Raji (cell line): ENCODE measurements around the gene OR9A2.

Experiments
- POLR2A ChIP-seq: IDR thresholded peaks from 2 replicates; pipeline ENCODE4 v1.6.1; 2011; ENCODE audit warnings: low read depth, low read length, control low read depth; ENCODE audit not compliant: insufficient read depth

The OR9A2 gene

DNA sequence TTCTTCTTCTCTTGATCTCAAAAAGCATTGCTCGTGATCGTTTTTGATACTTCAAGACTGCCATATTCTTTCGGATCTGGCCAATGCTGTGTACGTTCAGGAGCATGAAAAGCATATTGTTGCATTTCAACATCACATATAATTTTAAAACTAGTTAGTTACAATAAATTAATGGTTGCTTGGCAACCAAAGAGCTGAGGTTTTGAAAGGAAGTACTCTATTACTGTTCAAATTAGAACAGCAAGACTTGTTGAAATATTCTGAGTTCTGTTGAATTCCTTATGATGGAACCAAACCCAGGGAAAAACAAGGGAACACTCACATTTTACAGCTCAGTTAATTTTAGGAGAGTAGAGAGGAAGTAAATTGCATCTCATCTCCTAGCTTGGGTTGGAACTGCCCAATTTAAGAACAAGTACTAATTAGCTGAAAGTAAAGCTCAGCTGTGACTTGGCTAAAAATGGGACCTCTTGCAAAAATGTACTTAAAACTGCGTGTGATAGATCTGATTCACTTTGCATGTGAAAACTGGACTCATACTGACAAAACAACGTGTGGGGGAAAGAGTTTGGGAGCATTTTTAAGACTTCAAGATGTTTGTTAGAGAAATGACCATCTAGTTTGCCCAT, 21.2 kb downstream of the OR9A2 start:
- no peak for TF ChIP-seq POLR2A

DNA sequence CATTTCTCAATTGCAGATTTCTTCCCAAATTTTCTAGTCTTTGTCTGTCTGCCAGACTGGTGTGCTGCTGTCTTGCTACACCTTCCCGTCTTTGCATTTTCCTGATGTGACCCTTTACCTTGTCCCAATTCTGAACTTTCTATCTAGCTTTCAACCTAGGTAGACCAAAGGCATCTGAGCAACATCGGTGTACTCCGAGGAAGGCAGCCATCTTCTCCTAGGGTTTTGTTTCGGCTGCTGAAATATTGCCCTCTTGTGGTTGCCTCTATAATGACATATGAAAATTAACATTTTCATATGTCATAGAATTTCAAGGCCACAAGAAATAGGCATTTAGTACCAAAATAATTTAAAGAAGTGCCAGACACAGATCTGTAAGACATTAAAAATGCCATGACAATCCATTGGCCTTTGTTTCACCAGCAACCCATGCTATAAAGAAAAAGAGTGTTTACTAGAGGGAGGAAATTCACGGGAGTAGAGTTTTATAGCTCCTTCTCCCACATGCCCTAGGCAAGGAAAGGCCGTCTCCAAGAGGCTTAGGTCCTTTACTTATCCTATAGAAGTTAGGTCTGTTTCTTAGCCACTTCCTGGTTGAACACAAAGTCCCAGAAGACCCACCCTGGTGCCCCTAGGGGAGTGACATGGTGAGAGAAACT, 23.4 kb downstream of the OR9A2 start:
- no peak for TF ChIP-seq POLR2A

DNA sequence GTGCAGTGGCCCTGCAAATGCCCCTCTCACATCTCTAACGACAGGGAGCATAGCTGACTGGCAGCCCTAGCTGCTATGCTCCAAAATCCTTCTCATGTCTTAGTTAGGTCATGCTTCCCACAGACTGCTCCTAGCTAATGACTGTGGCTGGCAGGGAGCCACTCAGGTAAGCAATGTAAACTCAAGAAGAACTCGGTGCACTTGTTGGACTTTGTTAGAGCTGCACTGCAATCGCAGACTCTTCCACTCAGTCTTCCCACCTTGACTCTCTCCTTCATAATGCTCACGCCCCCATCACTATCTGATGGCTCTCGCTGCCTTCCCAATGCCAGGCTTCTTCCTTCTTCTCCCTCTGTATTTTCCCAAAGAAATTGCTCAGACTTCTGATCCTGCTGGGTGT, 24.0 kb downstream of the OR9A2 start:
- TF ChIP-seq POLR2A, result no peak

DNA sequence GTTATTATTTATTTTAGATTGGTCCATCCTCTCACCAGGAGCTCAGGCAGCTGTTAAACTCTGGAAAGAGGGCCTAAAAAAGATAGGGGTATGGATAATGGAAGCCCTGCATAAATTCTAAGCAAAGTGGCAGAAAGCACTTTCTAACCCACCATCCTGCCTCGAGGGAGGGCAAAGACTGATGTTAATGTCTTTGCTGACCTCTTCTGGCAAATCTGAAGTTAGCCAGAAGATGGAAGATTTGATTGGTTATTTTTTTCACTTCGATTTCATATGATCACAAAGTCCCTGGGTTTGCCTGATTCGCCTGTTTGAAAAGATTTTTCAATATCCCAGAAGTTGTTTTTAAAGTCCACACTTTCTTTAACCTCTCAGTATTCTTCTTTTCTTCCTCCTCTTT, 24.8 kb downstream of the OR9A2 start:
- no peak for TF ChIP-seq POLR2A

DNA sequence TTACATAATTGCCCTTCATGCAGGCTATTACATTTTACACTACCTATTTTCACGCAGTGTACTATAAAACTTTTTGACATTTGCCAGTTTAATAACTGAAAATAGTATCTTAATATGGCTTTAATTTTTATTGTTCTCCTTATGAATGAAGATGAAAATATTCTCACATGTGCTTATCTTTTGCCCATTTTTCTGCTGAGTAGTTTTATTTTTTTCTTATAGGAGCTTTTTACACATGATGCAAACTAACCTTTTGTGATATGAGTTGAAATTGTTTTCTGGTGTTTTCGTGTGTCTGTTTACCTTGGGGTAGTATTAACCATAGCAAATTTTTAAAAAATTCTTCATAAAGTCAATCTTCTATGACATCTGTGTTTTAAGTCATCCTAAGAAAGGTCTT, 26.3 kb downstream of the OR9A2 start:
- no peak for TF ChIP-seq POLR2A

DNA sequence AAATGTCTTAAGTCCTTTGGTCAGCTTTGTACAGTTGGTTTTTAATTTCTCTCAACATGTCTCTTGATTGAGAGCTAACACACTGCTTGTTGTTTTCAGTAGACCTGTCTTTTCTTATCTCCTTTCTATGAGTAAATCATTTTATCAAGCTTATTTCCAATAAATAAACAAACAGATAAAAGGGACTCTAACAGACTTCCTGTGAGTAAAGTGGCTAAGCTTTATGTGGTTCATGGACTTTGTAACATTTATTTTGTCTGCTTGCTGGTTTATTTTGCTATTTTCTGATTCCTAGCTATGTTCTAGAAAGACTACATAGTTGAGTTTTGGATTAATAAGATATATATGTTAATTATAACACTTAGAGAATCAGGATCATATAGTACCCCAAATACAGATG, 27.1 kb downstream of the OR9A2 start:
- TF ChIP-seq POLR2A, result no peak

DNA sequence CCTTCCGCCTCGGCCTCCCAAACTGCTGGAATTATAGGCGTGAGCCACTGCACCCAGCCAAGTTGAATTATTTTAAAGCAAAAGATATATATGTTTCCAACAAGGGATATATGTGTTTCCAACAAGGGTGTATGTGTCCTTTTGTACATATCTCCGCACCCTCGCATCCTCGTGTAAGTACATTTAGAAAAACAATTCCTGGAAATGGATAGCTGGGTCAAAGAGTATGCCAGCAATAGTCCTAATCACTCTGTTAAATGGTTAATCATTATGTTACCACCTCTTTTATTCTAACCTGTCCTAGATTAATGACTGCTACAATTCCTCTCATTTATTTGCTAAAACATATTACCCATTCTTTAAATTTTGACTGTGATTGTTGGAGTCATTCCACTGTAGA, 28.0 kb downstream of the OR9A2 start:
- TF ChIP-seq POLR2A, result no peak

DNA sequence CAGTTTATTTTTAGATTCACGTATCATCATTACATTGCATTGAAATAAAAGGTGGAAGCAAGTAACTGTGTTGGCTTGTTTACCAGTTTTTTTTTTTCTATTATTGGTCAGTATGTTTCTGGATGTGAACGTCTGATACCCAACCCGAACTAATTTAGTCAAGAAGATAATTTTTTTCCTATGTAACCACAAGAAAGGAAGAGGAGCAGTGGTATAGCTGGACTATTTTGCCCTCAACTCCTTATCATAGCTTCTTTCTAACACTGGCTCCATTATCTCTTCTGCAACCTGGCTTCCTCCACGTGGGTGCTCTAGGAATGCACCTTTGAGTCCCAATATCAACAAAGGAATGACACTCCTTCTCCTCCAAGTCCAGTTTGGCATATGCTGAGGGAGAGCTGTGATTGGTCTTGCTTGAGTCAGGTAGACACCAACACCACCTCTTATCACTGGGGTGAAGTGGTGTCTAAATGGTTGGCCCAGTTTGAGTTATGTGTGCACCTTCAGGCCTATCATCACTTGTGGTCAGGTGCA, 29.4 kb downstream of the OR9A2 start:
- TF ChIP-seq POLR2A, result no peak

DNA sequence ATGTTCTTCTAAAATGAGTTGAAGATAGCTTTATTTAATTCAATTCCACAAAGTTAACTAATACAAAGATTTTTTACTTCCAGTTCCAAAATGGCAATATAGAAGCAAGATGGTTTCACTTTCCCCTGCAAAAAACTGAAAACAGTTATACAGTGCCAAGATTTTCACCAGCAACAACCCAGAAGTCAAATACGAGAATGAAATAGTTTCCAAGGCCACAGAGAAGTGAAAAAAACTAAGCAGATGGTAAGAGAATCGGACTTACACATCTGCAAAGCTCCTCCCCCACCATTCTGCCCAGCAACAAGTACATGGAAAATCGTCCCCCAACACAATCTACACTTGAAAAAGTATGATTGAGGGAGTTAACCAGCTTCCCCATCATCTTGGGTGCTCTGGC, 34.5 kb downstream of the OR9A2 start:
- no peak for TF ChIP-seq POLR2A

DNA sequence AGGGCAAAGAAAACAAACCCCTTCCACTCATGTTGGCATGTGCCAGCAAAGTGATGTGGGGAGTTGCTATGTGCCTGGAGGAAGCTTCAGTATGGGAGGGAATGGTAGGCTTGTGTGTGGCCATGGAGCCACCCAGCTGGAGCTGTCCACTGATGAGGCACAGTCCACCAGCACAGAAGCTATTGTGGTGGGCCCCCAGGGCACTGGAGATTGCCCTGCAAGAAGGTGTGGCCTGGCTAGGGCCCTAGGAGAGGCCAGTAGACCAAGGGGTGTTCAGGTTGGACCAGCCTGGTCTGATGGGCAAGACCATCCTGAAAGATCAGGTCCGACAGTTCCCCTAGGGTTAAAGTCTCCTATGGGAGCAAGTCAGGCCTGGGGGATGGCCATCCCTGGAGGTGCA, 42.6 kb downstream of the OR9A2 start:
- no peak for TF ChIP-seq POLR2A

DNA sequence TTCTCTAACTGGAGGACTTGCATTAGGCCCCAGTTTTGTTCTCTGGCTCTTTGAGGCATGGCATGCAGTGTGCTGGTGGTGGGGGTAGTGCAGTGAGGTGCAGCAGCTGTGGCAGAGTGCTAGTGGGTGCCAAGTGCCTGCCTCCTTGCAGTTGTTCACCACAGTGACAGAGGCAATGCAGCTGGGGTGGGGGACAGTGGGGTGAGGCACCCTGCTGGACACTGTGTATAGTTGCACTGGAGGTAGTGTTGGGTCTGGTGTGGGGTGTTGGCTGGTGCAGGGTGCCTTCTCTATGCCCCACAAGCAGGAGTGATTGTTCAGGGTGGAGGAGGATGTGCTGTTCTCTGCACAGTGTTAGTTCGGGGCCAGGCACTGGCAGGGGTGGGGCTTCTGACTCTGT, 43.1 kb downstream of the OR9A2 start:
- TF ChIP-seq POLR2A, result no peak
